HG03432 (cell line): ENCODE results near the gene NKAP.
"Not testable (repeated sequence)": the region's sequence is repeated elsewhere in the genome, so short reads cannot be mapped to it uniquely, and the experiment has no call there.

Source experiments
- ATAC-seq: cut with Tn5 transposase; IDR thresholded peaks from one replicate; pipeline ENCODE4 v1.9.1; 2021; ENCODE audit warnings: mild to moderate bottlenecking, moderate library complexity; ENCODE audit not compliant: unreplicated experiment

Gene NKAP

GRCh38 chrX:119943185-119943988, at the start of gene NKAP:
Gene NKAP, minus strand, starts transcription at chrX:119943751. Its CDS starts 146 bp downstream, at chrX:119943605.
- peak; percentile 88 for ATAC-seq

GRCh38 chrX:119991005-119991787, 47.6 kb upstream of the NKAP start:
- ATAC-seq, result no peak

- no peak for ATAC-seq
Measured at GRCh38 chrX:119990556-119991004, 47.0 kb upstream of the NKAP start.

GRCh38 chrX:119989905-119990555, 46.5 kb upstream of the NKAP start:
- ATAC-seq, result no peak

GRCh38 chrX:119986203-119986602, 42.7 kb upstream of the NKAP start:
- no peak for ATAC-seq

GRCh38 chrX:119984652-119985051, 41.1 kb upstream of the NKAP start:
- no peak for ATAC-seq

- no peak for ATAC-seq
Measured at GRCh38 chrX:119983494-119983893, 39.9 kb upstream of the NKAP start.

- ATAC-seq, result no peak
Measured at GRCh38 chrX:119982145-119982544, 38.6 kb upstream of the NKAP start.

GRCh38 chrX:119981286-119982070, 37.9 kb upstream of the NKAP start:
- no peak for ATAC-seq

- not testable (repeated sequence) for ATAC-seq
Measured at GRCh38 chrX:119977172-119977571, 33.6 kb upstream of the NKAP start.

- no peak for ATAC-seq
Measured at GRCh38 chrX:119971184-119971583, 27.6 kb upstream of the NKAP start.

GRCh38 chrX:119970574-119970973, 27.0 kb upstream of the NKAP start:
- ATAC-seq, result no peak

- ATAC-seq, result not testable (repeated sequence)
Measured at GRCh38 chrX:119966837-119967236, 23.3 kb upstream of the NKAP start.

- no peak for ATAC-seq
Measured at GRCh38 chrX:119960625-119961024, 17.1 kb upstream of the NKAP start.

- ATAC-seq, result not testable (repeated sequence)
Measured at GRCh38 chrX:119955807-119956570, 12.4 kb upstream of the NKAP start.

- no peak for ATAC-seq
Measured at GRCh38 chrX:119954374-119954773, 10.8 kb upstream of the NKAP start.

- ATAC-seq, result no peak
Measured at GRCh38 chrX:119948381-119948780, 4.8 kb upstream of the NKAP start.

- no peak for ATAC-seq
Measured at GRCh38 chrX:119945481-119945880, 1.9 kb upstream of the NKAP start.

GRCh38 chrX:119942831-119943184, 743 bp downstream of the NKAP start:
- ATAC-seq, result peak; percentile 21
